ENCODE measurements around the gene SLC35A3. TPM values are rescaled to one million over a fixed set of nuclear protein-coding genes. Genes with fewer than 3 reads are reported as not detected.

SLC35A3 gene
- total RNA-seq, 1 experiment from 2014 or later, result 24.4 TPM

GRCh38 chr1:100050139-100050538 is 80.3 kb downstream of the SLC35A3 start:
- in situ Hi-C loops (cut with HindIII; ENCODE audit: low pct_unique_long_range_greater_than_20kb, low sequenced_read_pairs), result no loop called here
- DNase-seq (ENCODE audit: low read depth, low spot score), result no peak

- in situ Hi-C loops (cut with HindIII; ENCODE audit: low pct_unique_long_range_greater_than_20kb, low sequenced_read_pairs), result no loop called here
- no peak for DNase-seq (ENCODE audit: low read depth, low spot score)
Observed at GRCh38 chr1:100051401-100051800, 81.6 kb downstream of the SLC35A3 start.

GRCh38 chr1:100051893-100052292 is 82.1 kb downstream of the SLC35A3 start:
- in situ Hi-C loops (cut with HindIII; ENCODE audit: low pct_unique_long_range_greater_than_20kb, low sequenced_read_pairs), result no loop called here
- DNase-seq (ENCODE audit: low read depth, low spot score), result no peak

- no peak for DNase-seq (ENCODE audit: low read depth, low spot score)
Observed at GRCh38 chr1:100053119-100053518, 83.3 kb downstream of the SLC35A3 start.

DNA sequence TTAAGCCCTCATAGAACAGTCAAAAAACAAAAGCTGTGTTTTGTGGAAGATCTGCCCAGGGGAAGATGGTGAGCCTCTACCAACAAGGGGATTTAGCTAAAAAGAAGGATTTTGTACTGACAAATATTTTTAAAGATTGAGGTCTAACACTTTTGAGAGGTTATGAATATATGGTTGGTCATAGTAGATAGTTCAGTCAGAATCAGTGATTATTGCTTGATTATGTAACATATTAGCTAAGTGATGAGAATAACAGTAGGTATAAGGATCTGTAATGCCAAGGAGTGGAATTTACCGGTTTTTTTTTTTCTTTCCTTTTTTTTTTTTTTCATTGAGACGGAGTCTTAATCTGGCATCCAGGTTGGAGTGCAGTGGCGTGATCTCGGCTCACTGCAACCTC is 83.9 kb downstream of the SLC35A3 start:
- no peak for DNase-seq (ENCODE audit: low read depth, low spot score)
- in situ Hi-C loops (cut with HindIII; ENCODE audit: low pct_unique_long_range_greater_than_20kb, low sequenced_read_pairs), result no loop called here

More at GRCh38 chr1:100053119-100053518, 83.3 kb downstream of the SLC35A3 start:
- in situ Hi-C loops (cut with HindIII; ENCODE audit: low pct_unique_long_range_greater_than_20kb, low sequenced_read_pairs), result no loop called here

DNA sequence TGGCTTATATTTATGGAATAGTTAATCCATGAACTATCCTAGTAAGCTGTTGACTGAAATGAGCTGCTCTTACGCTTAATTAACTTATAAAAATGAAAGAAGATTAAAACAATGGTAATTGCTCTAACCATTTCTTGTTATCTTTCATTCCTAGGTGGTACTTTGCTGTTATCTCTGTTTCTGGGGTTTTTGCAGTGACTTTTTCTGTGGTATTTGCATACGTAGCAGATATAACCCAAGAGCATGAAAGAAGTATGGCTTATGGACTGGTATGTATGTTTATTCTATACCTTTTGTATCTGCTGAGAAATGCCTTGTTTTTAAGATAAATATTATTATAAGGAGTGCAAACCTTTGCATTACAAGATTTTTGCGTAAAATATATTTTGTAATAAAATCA is 91.9 kb downstream of the SLC35A3 start:
- DNase-seq (ENCODE audit: low read depth, low spot score), result no peak
- in situ Hi-C loops (cut with HindIII; ENCODE audit: low pct_unique_long_range_greater_than_20kb, low sequenced_read_pairs), result no loop called here

DNA sequence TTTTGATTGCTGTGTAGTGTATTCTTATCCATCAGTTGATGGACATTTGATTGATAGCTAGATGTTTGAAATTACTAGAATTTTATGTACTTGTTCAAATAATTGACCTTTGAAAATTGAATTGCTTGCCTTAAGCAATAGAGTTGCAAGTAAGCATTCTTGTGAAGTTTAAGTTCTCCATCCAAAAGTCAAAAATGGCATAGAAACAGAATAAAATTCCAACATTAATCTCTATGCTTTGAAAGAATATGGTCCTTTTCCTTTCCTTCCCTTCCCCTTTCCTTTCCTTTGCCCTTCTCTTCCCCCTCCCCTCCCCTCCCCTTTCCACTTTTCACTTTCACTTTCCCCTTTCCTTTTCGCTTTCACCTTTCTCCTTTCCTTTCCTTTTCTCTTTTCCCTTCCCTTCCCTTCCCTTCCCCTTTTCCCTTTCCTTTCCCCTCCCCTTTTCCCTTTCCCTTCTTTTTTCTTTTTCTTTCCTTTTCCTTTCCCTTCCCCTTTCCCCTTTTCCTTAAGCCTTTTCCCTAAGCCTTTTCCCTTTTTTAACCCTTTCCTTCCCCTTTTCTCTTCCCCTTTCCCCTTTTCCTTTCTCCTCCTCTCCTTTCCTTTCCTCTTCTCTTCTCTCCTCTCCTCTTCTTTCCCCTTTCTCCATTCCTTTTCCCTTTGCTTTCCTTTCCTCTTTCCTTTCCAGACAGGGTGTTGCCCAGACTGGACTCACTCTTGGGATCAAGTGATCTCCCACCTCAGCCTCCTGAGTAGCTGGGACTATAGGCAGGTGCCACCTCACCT is 95.6 kb downstream of the SLC35A3 start:
- in situ Hi-C loops (cut with HindIII; ENCODE audit: low pct_unique_long_range_greater_than_20kb, low sequenced_read_pairs), result no loop called here

GRCh38 chr1:100065969-100066227 is 96.1 kb downstream of the SLC35A3 start:
- no peak for DNase-seq (ENCODE audit: low read depth, low spot score)
- in situ Hi-C loops (cut with HindIII; ENCODE audit: low pct_unique_long_range_greater_than_20kb, low sequenced_read_pairs), result no loop called here

More for the DNA sequence above, 95.6 kb downstream of the SLC35A3 start:
- no peak for DNase-seq (ENCODE audit: low read depth, low spot score)

DNA sequence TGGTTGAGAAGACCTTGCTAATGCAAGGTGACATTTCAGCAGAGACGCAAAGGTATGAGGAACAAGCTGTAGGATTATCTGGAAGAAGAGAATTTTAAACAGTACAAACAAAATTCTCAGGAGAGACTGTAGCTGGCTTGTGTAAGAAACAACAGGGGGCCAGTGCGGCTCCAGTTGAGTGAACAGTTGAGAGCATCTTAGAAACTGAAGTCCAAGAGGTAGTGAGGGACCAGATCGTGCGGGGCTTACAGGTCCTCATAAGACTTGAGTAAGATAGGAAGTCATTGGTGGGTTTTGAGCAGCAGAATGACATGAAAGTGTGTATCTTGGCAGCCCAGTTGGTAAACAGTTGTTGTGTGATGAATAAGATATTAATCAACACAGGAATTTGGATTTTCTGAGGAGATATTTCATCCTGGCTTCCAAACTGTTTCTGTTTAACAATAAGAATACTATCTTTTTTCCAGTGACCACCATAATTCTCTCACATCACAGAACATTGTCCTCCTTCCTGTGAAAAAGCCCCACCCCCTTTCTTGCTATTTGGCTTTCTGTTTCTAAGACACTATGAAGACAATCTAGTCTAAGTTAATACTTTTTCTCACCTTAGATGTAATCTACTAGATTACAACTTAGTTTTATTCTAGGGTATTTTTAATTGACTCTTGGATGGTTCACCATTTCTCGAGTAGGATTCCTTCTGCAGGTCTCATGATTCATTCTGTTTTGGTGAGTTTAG is 100.6 kb downstream of the SLC35A3 start:
- in situ Hi-C loops (cut with HindIII; ENCODE audit: low pct_unique_long_range_greater_than_20kb, low sequenced_read_pairs), result no loop called here
- DNase-seq (ENCODE audit: low read depth, low spot score), result no peak

DNA sequence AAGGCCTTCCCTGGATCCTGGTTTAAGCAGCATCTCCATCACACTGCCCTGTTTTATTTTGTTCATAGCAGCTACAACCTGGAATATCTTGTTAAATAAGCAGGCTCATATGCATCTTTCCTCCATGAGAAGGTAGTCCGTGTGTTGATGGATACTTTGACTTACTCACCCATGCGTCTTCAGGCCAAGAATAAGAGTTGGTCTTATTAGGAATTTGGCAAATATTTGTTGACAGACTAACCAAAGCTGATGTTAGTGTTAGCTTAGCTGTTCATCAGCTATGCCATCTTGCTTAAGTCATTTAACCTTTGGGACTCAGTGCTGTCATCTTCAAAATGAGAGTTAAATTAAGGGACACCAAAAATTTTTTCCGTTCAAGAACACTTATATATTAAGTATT is 103.7 kb downstream of the SLC35A3 start:
- no peak for DNase-seq (ENCODE audit: low read depth, low spot score)
- in situ Hi-C loops (cut with HindIII; ENCODE audit: low pct_unique_long_range_greater_than_20kb, low sequenced_read_pairs), result no loop called here

DNA sequence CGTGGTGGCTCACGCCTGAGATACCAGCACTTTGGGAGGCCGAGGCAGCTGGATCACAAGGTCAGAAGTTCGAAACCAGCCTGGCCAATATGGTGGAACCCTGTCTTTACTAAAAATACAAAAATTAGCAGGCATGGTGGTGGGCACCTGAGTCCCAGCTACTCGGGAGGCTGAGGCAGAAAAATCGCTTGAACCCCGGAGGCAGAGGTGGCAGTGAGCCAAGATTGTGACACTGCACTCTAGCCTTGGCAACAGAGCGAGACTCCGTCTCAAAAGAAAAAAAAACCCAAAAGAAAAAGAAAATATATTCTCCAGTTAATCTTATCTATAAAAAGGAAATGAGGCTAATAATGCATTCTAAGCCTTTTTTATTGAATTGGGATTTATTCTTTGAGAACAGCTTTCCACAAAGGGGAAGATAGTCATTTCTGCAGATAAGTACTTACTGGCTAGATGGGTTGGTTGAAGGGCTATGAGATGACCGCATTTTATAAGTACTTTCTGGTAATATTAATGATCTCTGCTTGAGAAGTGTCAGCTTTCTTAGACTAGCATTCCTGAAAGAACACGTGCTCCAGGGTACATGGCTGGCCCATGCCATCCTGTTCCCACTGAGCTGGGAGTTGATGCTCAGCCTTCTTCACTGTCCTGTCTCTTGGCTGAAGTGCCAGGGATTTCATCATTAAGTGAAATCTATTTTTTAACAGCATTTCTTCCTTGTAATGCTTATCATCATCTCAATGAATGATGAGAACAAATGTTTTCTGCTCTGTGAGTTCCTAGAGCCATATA is 105.0 kb downstream of the SLC35A3 start:
- in situ Hi-C loops (cut with HindIII; ENCODE audit: low pct_unique_long_range_greater_than_20kb, low sequenced_read_pairs), result no loop called here
- no peak for DNase-seq (ENCODE audit: low read depth, low spot score)

- no peak for DNase-seq (ENCODE audit: low read depth, low spot score)
- in situ Hi-C loops (cut with HindIII; ENCODE audit: low pct_unique_long_range_greater_than_20kb, low sequenced_read_pairs), result no loop called here
Observed at GRCh38 chr1:100075773-100076172, 106.0 kb downstream of the SLC35A3 start.

DNA sequence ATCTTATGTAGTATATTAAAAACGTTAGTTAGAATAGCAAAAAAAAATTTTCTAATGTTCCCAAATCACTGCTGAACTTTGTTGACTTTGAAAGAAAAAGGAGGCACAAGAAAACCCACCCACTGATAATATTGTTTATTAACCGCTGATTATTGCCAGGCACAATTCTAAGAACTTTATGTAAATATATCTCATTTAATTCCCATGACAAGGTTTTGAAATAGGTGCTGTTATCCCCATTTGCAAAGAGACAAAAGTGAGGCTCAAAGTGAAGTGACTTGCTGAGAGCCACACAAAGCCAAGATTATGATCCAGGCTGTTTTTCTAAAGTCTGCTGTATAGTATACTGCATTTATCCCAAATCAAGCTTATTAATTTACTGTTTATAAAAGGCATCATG is 106.5 kb downstream of the SLC35A3 start:
- in situ Hi-C loops (cut with HindIII; ENCODE audit: low pct_unique_long_range_greater_than_20kb, low sequenced_read_pairs), result no loop called here
- DNase-seq (ENCODE audit: low read depth, low spot score), result no peak

GRCh38 chr1:100076744-100077143 is 106.9 kb downstream of the SLC35A3 start:
- DNase-seq (ENCODE audit: low read depth, low spot score), result no peak
- in situ Hi-C loops (cut with HindIII; ENCODE audit: low pct_unique_long_range_greater_than_20kb, low sequenced_read_pairs), result no loop called here

DNA sequence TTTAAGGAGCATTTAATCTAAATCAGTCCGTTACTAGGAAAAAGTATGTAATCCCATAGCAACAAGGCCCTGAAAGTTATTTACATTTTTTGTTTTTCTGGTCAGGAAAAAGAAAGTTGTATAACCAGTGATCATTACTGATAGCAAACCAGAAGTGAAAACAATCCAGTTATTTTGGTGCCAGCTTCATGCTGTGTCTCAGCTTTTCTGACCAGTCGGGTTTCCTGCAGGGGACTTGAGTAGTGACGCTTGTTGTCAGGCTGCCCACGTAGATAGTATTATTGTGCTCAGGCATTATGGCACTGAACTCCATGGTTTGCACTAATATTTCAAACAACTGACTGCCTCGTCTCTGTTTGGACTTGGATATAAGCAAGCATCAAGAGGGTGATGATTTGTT is 107.7 kb downstream of the SLC35A3 start:
- no peak for DNase-seq (ENCODE audit: low read depth, low spot score)
- in situ Hi-C loops (cut with HindIII; ENCODE audit: low pct_unique_long_range_greater_than_20kb, low sequenced_read_pairs), result no loop called here

- in situ Hi-C loops (cut with HindIII; ENCODE audit: low pct_unique_long_range_greater_than_20kb, low sequenced_read_pairs), result no loop called here
- DNase-seq (ENCODE audit: low read depth, low spot score), result no peak
Observed at GRCh38 chr1:100080331-100080730, 110.5 kb downstream of the SLC35A3 start.
